ENCODE results near the gene ANKRD18B.
A peak's percentile ranks its signal among the peaks of the same experiment; 100 is the strongest.
"Not testable (repeated sequence)": the region's sequence is repeated elsewhere in the genome, so short reads cannot be mapped to it uniquely, and the experiment has no call there.

Gene ANKRD18B

GRCh38 chr9:33612410-33612809, 88.4 kb downstream of the ANKRD18B start:
- DNase-seq (ENCODE audit: low read depth) = not testable (repeated sequence)

GRCh38 chr9:33614001-33614687, 90.1 kb downstream of the ANKRD18B start:
- no peak for DNase-seq (ENCODE audit: low read depth)

- DNase-seq (ENCODE audit: low read depth) = not testable (repeated sequence)
These were observed 94.3 kb downstream of the ANKRD18B start for GRCh38 chr9:33618370-33618769.

GRCh38 chr9:33619666-33620404, 95.8 kb downstream of the ANKRD18B start:
- peak; percentile 96 for DNase-seq (ENCODE audit: low read depth)

GRCh38 chr9:33620738-33621439, 96.8 kb downstream of the ANKRD18B start:
- DNase-seq (ENCODE audit: low read depth) = peak; percentile 84

Data from fibroblast of gingiva (primary cell).